ENCODE results near the gene LPP.
A peak's percentile ranks its signal among the peaks of the same experiment; 100 is the strongest.

Gene LPP

DNA sequence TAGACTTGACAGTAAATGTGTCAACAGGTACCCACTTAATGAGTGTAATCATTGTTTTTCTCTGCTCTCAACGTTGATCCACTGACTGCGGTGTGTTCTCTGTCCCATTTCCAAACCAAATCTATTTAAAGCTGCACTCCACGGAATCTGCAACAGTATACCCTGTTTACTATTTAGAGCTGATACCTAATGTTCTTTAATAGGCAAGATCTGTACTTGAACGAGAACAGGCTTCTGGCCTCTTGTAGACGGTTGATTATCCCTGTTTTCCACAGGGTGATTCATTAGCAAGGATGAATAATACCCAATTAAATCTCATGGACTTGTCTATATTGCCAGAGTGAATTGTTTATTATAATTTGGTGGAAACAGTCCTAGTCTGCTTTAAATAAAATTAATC is 189.9 kb downstream of the LPP start:
- Histone ChIP-seq H3K4me2 (ENCODE audit: low read length) (no peak overlapping the region), H3K27me3 (ENCODE audit: control insufficient read depth, low read length) (no peaks in the 10 kb centered on the region), H3F3A (ENCODE audit: control insufficient read depth, insufficient read depth) (no peaks in the 10 kb centered on the region), H3K4me3 (ENCODE audit: low read length) (no peak overlapping the region), H3K27ac (ENCODE audit: low read depth, low read length) (no peak overlapping the region), H3K4me1 (ENCODE audit: control insufficient read depth, low read length) (peaks cover 56% of the 10 kb centered on the region), H4K20me1 (ENCODE audit: control insufficient read depth, insufficient read depth, low read depth, low read length) (no peaks in the 10 kb centered on the region), H3K9me2 (replicated peaks; ENCODE audit: control insufficient read depth, low read length) (no peaks in the 10 kb centered on the region), H3K36me3 (ENCODE audit: control insufficient read depth, low read length) (0 out of 2 replicates have a peak, but pooled peaks cover 2% of the 10 kb centered on the region), H3K9me3 (ENCODE audit: control insufficient read depth, insufficient read depth, low read length) (no peaks in the 10 kb centered on the region), H3K79me2 (ENCODE audit: control insufficient read depth, low read length) (peaks cover 11% of the 10 kb centered on the region)
- TF ChIP-seq CTCF (IDR thresholded peaks at IDR 0.05; ENCODE audit: low read depth, low read length, poor library complexity, severe bottlenecking) (no peak), EZH2phosphoT487 (IDR thresholded peaks at IDR 0.05; ENCODE audit: borderline replicate concordance, low read length) (no peak)

- Histone ChIP-seq H3K4me2 (ENCODE audit: low read length) (peak overlapping the region; percentile 53), H3K4me3 (ENCODE audit: low read length) (peak overlapping the region; percentile 4; the same call in 1 of the 2 replicates), H3K79me2 (ENCODE audit: control insufficient read depth, low read length) (peaks cover 8% of the 10 kb centered on the region; the same call in 1 of the 2 replicates), H3K36me3 (ENCODE audit: control insufficient read depth, low read length) (0 out of 2 replicates have a peak, but pooled peaks cover 2% of the 10 kb centered on the region), H3F3A (ENCODE audit: control insufficient read depth, insufficient read depth) (no peaks in the 10 kb centered on the region), H3K9me2 (replicated peaks; ENCODE audit: control insufficient read depth, low read length) (no peaks in the 10 kb centered on the region), H3K4me1 (ENCODE audit: control insufficient read depth, low read length) (peaks cover 55% of the 10 kb centered on the region), H3K27me3 (ENCODE audit: control insufficient read depth, low read length) (no peaks in the 10 kb centered on the region), H3K9me3 (ENCODE audit: control insufficient read depth, insufficient read depth, low read length) (no peaks in the 10 kb centered on the region), H4K20me1 (ENCODE audit: control insufficient read depth, insufficient read depth, low read depth, low read length) (no peaks in the 10 kb centered on the region), H3K27ac (ENCODE audit: low read depth, low read length) (no peak overlapping the region)
- TF ChIP-seq CTCF (IDR thresholded peaks at IDR 0.05; ENCODE audit: low read depth, low read length, poor library complexity, severe bottlenecking) (no peak), EZH2phosphoT487 (IDR thresholded peaks at IDR 0.05; ENCODE audit: borderline replicate concordance, low read length) (no peak)
Observed at GRCh38 chr3:188345223-188345622, 191.3 kb downstream of the LPP start.

DNA sequence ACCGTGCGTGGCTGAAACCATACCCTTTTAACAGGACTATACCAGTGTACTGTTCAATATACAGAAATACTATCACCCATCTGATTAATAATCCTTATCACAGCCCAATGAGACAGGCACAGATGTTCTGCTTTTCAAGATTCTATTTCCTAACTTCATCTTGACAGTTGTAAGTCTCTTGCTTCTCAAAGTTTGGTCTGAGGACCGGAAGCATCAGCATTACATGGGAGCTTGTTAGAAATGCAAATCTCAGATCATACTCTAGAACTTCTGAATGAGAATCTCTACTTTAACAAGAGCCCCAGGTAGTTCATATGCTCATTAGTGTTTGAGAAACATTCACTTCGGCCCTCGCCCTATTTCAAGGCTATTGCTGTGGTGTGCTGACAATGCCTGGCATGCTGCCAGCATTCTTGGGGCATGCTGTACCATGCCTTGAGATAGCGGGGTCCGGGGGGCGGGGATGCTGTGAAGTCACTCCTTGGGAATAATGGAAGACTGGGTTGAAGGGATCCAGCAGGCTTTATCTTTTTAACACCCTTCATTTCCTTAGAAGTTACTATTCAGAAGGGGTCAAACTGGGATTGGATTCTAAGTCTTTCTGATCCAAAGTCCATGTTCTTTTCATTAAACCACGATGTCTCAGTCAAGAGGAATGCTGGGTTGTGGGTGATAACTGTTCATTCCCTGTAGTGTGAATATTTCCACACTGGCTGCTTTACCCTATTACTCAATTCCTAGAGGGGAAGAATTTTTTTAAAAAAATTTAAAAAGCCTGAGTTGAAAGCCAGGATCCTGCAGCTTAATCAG is 194.7 kb downstream of the LPP start:
- TF ChIP-seq CTCF (IDR thresholded peaks at IDR 0.05; ENCODE audit: low read depth, low read length, poor library complexity, severe bottlenecking): no peak
- no peak for TF ChIP-seq EZH2phosphoT487 (IDR thresholded peaks at IDR 0.05; ENCODE audit: borderline replicate concordance, low read length)
- Histone ChIP-seq H3K9me2 (replicated peaks; ENCODE audit: control insufficient read depth, low read length) (no peaks in the 10 kb centered on the region), H3F3A (ENCODE audit: control insufficient read depth, insufficient read depth) (no peaks in the 10 kb centered on the region), H4K20me1 (ENCODE audit: control insufficient read depth, insufficient read depth, low read depth, low read length) (no peaks in the 10 kb centered on the region), H3K79me2 (ENCODE audit: control insufficient read depth, low read length) (peaks cover 15% of the 10 kb centered on the region), H3K36me3 (ENCODE audit: control insufficient read depth, low read length) (0 out of 2 replicates have a peak, but pooled peaks cover 2% of the 10 kb centered on the region), H3K27me3 (ENCODE audit: control insufficient read depth, low read length) (no peaks in the 10 kb centered on the region), H3K4me1 (ENCODE audit: control insufficient read depth, low read length) (peaks cover 80% of the 10 kb centered on the region), H3K9me3 (ENCODE audit: control insufficient read depth, insufficient read depth, low read length) (no peaks in the 10 kb centered on the region), H3K4me3 (ENCODE audit: low read length) (no peak overlapping the region), H3K27ac (ENCODE audit: low read depth, low read length) (no peak overlapping the region), H3K4me2 (ENCODE audit: low read length) (peak overlapping the region; percentile 18; the same call in 1 of the 2 replicates)
